Spleen (tissue), 11 donors: ENCODE measurements around the gene NRL. TPM values are rescaled to one million over a fixed set of nuclear protein-coding genes. Genes with fewer than 3 reads are reported as not detected.

ENCODE experiments used
- DNase-seq: peaks from one replicate; pipeline ENCODE4 v3.0.0-alpha.2; 2020
- H3K27ac ChIP-seq, 8 donors: fragments of 200-600 bp; sonication (generic) in 7 of 8; 1 replicate in 4 of 8; 2 replicates in 4 of 8; pipeline versions ENCODE4 v1.5.0 to v1.8.0; 2016 to 2021; ENCODE audit warnings: inconsistent platforms in 4 of 8, mild to moderate bottlenecking in 4 of 8, moderate library complexity in 1 of 8
- H3K27me3 ChIP-seq, 7 donors: fragments of 200-600 bp; sonication (generic) in 6 of 7; replicated peaks in 1 of 7; 1 replicate in 4 of 7; 2 replicates in 3 of 7; pipeline versions ENCODE4 v1.5.0 to v1.8.0; 2016 to 2021; ENCODE audit warnings: inconsistent platforms in 3 of 7, mild to moderate bottlenecking in 1 of 7
- H3K36me3 ChIP-seq, 6 donors: fragments of 200-600 bp; sonication (generic) in 5 of 6; 1 replicate in 4 of 6; 2 replicates in 2 of 6; pipeline versions ENCODE4 v1.5.0 to v1.8.0; 2016 to 2021; ENCODE audit warnings: inconsistent platforms in 2 of 6
- H3K4me1 ChIP-seq, 6 donors: fragments of 200-600 bp; sonication (generic) in 5 of 6; 1 replicate in 3 of 6; 2 replicates in 3 of 6; pipeline versions ENCODE4 v1.5.0 to v1.8.0; 2016 to 2021; ENCODE audit warnings: inconsistent platforms in 3 of 6
- H3K4me3 ChIP-seq, 8 donors: fragments of 200-600 bp; sonication (generic) in 7 of 8; 1 replicate in 4 of 8; 2 replicates in 4 of 8; pipeline versions ENCODE4 v1.5.0 to v1.8.0; 2016 to 2021; ENCODE audit warnings: inconsistent platforms in 4 of 8, mild to moderate bottlenecking in 4 of 8, moderate library complexity in 2 of 8
- H3K9me3 ChIP-seq, 8 donors: fragments of 200-600 bp; sonication (generic) in 7 of 8; 1 replicate in 4 of 8; 2 replicates in 4 of 8; pipeline versions ENCODE4 v1.5.0 to v1.8.0; 2016 to 2021; ENCODE audit warnings: inconsistent platforms in 4 of 8
- CTCF ChIP-seq, 11 experiments: fragments of 200-600 bp in 7 of 11; fragments of 450-650 bp in 4 of 11; sonication (generic) in 4 of 11; IDR thresholded peaks in 8 of 11; conservative IDR thresholded peaks in 3 of 11; 1 replicate in 7 of 11; 2 replicates in 4 of 11; pipeline versions ENCODE4 v1.4.0 to v1.8.0; 2016 to 2021; ENCODE audit warnings: antibody characterized with exemption in 11 of 11, inconsistent platforms in 4 of 11, mild to moderate bottlenecking in 1 of 11
- POLR2A ChIP-seq, 3 donors: fragments of 450-650 bp; IDR thresholded peaks; one replicate each; pipeline ENCODE4 v1.5.1; 2017; ENCODE audit warnings: antibody characterized with exemption in 3 of 3, mild to moderate bottlenecking in 1 of 3
- POLR2AphosphoS5 ChIP-seq, 3 donors: sonication (generic); formaldehyde crosslinking; IDR thresholded peaks; one replicate each; pipeline ENCODE4 v1.5.1; 2017; ENCODE audit warnings: antibody characterized with exemption in 3 of 3
- WGBS, 5 donors: extraction: QIAGEN DNeasy Blood & Tissue Kit in 3 of 5; methylation state at CpG; one replicate each; pipeline versions ENCODE4 v1.1.5 to v1.1.7; 2013 to 2018; 5-methylcytosine and 5-hydroxymethylcytosine counted together
- intact Hi-C: fragments of 100-400 bp; cut with DNase I; formaldehyde crosslinking; loops from one replicate; pipeline ENCODE4 v1.15.0; 2023; ENCODE audit warnings: low total_unique reads
- polyA plus RNA-seq, 3 donors: library from polyadenylated mRNA; stranded (reverse); fragments of 200-250 nt; gene quantifications; one replicate each; pipeline ENCODE4 v1.2.1, GENCODE V29; 2013
- total RNA-seq, 7 donors: library from RNA; depleted of rRNA in 3 of 7; stranded (reverse); fragments of >200 nt in 3 of 7; fragmentation: NEBNext Ultra II Directional in 4 of 7; extraction: Animal tissue kit (Norgen Biotek cat#: 25700) in 4 of 7; gene quantifications; one replicate each; pipeline versions ENCODE4 v1.1.0 to v1.2.1, GENCODE V29; 2016 to 2021
- donor health status: healthy with polysubstance abuse.
- donor health status: DM: no; HTN: no; CAD: no; lungs with moderate emphysema.
- donor health status: DM: no; HTN: no; CAD: no.
- donor health status: Bipolar disorder and iron deficiency.
- donor health status: healthy.
- donor health status: DM: no; HTN: no; CAD: no.
- donor health status: DM: yes; HTN: yes; CAD: no.

Gene NRL
- total and polyA plus RNA-seq, 10 donors: 2.0 to 7.8 (median 4.0) TPM

DNA sequence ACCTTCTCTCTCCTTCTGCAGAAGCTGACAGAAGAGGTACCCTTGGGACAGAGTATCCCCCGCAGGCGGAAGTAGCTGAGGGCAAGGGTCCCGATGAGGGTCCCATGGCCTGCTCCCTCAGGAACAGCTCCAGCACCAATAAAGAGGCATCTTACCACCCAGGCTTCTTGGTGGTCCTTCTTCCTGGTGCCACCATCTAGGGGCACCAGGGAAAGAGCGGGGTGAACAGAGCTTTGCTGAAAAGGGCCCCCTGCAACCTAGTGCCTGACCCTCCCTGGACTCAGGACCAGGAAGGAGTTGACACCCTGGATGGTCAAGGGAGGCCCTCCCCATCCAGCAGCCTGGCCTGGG lies 45.7 kb upstream of the NRL start:
- H3K4me3 ChIP-seq: peak overlapping the region in 1 of 8 donors; percentile 82
- H3K36me3 ChIP-seq: peaks cover 20 to 91% (median 76%) of the 10 kb centered on the region in 6 donors
- intact Hi-C loops: no loop called here
- peak overlapping the region; percentile 92 to 99 (median 97) for H3K27ac ChIP-seq
- no peak for TF ChIP-seq POLR2A (IDR thresholded peaks at IDR 0.05)
- TF ChIP-seq POLR2AphosphoS5 (IDR thresholded peaks at IDR 0.05): no peak
- no peak for TF ChIP-seq CTCF (IDR thresholded peaks at IDR 0.05 in 8 of 11, conservative IDR thresholded peaks at IDR 0.05 in 3 of 11)
- WGBS, 5 donors: 88 to 100% (median 90%) methylated on average over 4 of the region's 4 CpGs
- no peak for DNase-seq
- H3K9me3 ChIP-seq: no peaks in the 10 kb centered on the region
- peaks cover 31 to 87% (median 67%) of the 10 kb centered on the region in 6 donors for H3K4me1 ChIP-seq
- H3K27me3 ChIP-seq: no peaks in the 10 kb centered on the region

DNA sequence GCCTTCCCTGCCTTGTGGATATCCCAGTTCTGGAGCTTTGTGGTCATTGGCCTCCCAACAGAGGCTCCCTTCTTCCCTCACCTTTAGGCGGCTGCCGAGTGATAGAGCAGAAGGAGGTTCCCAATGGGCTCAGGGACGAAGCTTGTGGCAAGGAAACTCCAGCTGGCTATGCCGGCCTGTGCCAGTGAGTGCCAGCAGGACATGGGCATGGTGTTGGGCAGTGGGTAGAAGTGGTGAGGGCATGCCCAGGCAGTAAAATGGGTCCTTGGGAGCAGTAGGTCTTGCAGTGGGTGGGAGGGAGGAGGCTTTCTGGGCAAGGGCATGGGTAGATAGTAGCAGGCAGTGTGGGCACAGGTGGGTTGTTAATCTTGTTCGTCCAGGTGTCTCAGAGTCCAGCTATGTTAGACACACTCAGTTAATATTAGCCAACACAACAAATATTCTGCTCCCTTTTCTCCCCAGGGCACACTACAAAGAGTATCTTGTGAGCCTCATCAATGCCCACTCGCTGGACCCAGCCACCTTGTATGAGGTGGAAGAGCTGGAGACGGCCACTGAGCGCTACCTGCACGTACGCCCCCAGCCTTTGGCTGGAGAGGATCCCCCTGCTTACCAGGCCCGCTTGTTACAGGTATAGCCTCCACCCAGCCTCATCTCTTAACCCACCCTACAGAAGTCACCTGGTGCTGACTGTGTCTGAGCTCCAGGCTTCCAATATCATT lies 45.2 kb upstream of the NRL start:
- Histone ChIP-seq H3K27me3 (no peaks in the 10 kb centered on the region), H3K4me3 (no peak overlapping the region), H3K36me3 (peaks cover 16 to 91% (median 76%) of the 10 kb centered on the region in 6 donors), H3K27ac (peak overlapping the region; percentile 92 to 99 (median 97)), H3K9me3 (no peaks in the 10 kb centered on the region), H3K4me1 (peaks cover 31 to 87% (median 64%) of the 10 kb centered on the region in 6 donors)
- intact Hi-C loops: no loop called here
- 91 to 96% (median 95%) methylated on average over 11 of the region's 11 CpGs for WGBS, 5 donors
- DNase-seq: peak; percentile 80
- TF ChIP-seq CTCF (IDR thresholded peaks at IDR 0.05 in 8 of 11, conservative IDR thresholded peaks at IDR 0.05 in 3 of 11) (no peak), POLR2AphosphoS5 (IDR thresholded peaks at IDR 0.05) (peak in 2 of 3 donors; percentile 21 to 35)

DNA sequence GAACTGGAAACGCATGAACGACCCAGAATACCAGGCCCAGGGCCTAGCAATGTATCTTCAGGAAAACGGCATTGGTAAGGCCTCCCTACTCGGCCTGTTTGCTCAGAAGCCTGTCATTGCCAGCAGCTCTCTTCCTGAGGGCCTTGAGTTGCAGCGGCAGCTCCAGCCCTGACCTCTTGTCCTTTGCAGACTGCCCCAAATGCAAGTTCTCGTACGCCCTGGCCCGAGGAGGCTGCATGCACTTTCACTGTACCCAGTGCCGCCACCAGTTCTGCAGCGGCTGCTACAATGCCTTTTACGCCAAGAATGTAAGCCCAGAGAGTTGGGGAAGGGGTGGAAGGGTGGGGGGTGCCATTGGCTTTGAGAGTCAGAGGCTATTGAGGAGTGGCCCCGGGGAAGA lies 42.6 kb upstream of the NRL start:
- DNase-seq: no peak
- H3K9me3 ChIP-seq: no peaks in the 10 kb centered on the region
- peak overlapping the region in 7 of 8 donors; percentile 4 to 84 (median 69) for H3K27ac ChIP-seq
- no peaks in the 10 kb centered on the region for H3K27me3 ChIP-seq
- H3K36me3 ChIP-seq: peaks cover 0 to 91% (median 77%) of the 10 kb centered on the region in 6 donors
- no peak overlapping the region for H3K4me3 ChIP-seq
- peaks cover 10 to 66% (median 37%) of the 10 kb centered on the region in 6 donors for H3K4me1 ChIP-seq
- intact Hi-C loops: no loop called here
- TF ChIP-seq POLR2AphosphoS5 (IDR thresholded peaks at IDR 0.05) (peak; percentile 41 to 79 (median 64)), CTCF (IDR thresholded peaks at IDR 0.05 in 8 of 11, conservative IDR thresholded peaks at IDR 0.05 in 3 of 11) (no peak)
- 77 to 88% (median 80%) methylated on average over 12 of the region's 12 CpGs for WGBS, 5 donors

GRCh38 chr14:24156840-24157239 lies 42.1 kb upstream of the NRL start:
- peak overlapping the region in 7 of 8 donors; percentile 21 to 84 (median 69) for H3K27ac ChIP-seq
- H3K27me3 ChIP-seq: no peaks in the 10 kb centered on the region
- intact Hi-C loops: no loop called here
- peaks cover 8 to 61% (median 33%) of the 10 kb centered on the region in 6 donors for H3K4me1 ChIP-seq
- WGBS, 5 donors: 86 to 93% (median 87%) methylated on average over 1 of the region's 1 CpG
- no peak overlapping the region for H3K4me3 ChIP-seq
- DNase-seq: no peak
- peaks cover 0 to 91% (median 82%) of the 10 kb centered on the region in 6 donors for H3K36me3 ChIP-seq
- no peak for TF ChIP-seq POLR2AphosphoS5 (IDR thresholded peaks at IDR 0.05)
- no peak for TF ChIP-seq CTCF (IDR thresholded peaks at IDR 0.05 in 8 of 11, conservative IDR thresholded peaks at IDR 0.05 in 3 of 11)
- no peak for TF ChIP-seq POLR2A (IDR thresholded peaks at IDR 0.05)
- H3K9me3 ChIP-seq: no peaks in the 10 kb centered on the region
